Sigmoid colon (tissue), 4 donors: Measurements from ENCODE around the gene MEGF6.

Experiments used
- CTCF ChIP-seq, 4 experiments: fragments of 450-650 bp in 3 of 4; fragments of 200-600 bp in 1 of 4; IDR thresholded peaks; one replicate each; pipeline ENCODE4 v1.5.1; 2016 to 2019; ENCODE audit warnings: antibody characterized with exemption in 4 of 4, mild to moderate bottlenecking in 3 of 4, moderate library complexity in 2 of 4
- POLR2AphosphoS5 ChIP-seq, 4 donors: sonication (generic); formaldehyde crosslinking; IDR thresholded peaks; one replicate each; pipeline ENCODE4 v1.6.1; 2017; ENCODE audit warnings: antibody characterized with exemption in 4 of 4

GRCh38 chr1:3651930-3652547, 40.7 kb upstream of the MEGF6 start, which contains the start of gene TP73:
- TF ChIP-seq CTCF (IDR thresholded peaks at IDR 0.05), result no peak
- TF ChIP-seq POLR2AphosphoS5 (IDR thresholded peaks at IDR 0.05), result no peak
